Measurements from ENCODE around the gene FAM170B. TPM values are rescaled to one million over a fixed set of nuclear protein-coding genes. Genes with fewer than 3 reads are reported as not detected.

FAM170B gene
- total and polyA plus RNA-seq, 10 donors: 0.05 to 0.06 TPM; not detected in 8

DNA sequence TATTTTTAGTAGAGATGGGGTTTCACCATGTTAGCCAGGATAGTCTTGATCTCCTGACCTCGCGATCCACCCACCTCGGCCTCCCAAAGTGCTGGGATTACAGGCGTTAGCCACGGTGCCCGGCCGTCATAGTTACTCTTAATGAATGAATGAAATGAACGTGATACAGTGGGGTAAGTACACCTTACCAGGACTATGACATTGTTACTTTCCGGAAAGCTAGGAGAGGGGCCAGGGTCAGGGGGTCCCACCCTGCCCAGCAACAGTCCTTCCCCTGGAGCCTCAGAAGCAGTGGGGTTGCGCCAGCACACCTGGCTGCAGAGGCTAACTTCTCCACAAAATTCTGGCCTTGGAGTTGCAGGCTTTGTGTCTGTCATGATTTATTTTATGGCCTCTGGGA lies 39.9 kb downstream of the FAM170B start:
- 91 to 96% (median 94%) methylated on average over 10 of the region's 10 CpGs for WGBS, 5 donors
- no peak overlapping the region for H3K27ac ChIP-seq
- no peaks in the 10 kb centered on the region for H3K36me3 ChIP-seq
- no peak for TF ChIP-seq POLR2A (IDR thresholded peaks at IDR 0.05)
- TF ChIP-seq, protein P1, sequence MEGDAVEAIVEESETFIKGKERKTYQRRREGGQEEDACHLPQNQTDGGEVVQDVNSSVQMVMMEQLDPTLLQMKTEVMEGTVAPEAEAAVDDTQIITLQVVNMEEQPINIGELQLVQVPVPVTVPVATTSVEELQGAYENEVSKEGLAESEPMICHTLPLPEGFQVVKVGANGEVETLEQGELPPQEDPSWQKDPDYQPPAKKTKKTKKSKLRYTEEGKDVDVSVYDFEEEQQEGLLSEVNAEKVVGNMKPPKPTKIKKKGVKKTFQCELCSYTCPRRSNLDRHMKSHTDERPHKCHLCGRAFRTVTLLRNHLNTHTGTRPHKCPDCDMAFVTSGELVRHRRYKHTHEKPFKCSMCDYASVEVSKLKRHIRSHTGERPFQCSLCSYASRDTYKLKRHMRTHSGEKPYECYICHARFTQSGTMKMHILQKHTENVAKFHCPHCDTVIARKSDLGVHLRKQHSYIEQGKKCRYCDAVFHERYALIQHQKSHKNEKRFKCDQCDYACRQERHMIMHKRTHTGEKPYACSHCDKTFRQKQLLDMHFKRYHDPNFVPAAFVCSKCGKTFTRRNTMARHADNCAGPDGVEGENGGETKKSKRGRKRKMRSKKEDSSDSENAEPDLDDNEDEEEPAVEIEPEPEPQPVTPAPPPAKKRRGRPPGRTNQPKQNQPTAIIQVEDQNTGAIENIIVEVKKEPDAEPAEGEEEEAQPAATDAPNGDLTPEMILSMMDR (IDR thresholded peaks at IDR 0.05 in 8 of 11, conservative IDR thresholded peaks at IDR 0.05 in 3 of 11): no peak
- H3K27me3 ChIP-seq (replicated peaks in 1 of 7): peaks cover 0 to 15% (median 0%) of the 10 kb centered on the region in 7 donors
- intact Hi-C loops (cut with DNase I; ENCODE audit: low total_unique reads): no loop called here
- H3K4me3 ChIP-seq: no peak overlapping the region
- no peaks in the 10 kb centered on the region for H3K4me1 ChIP-seq
- no peak for DNase-seq
- no peaks in the 10 kb centered on the region for H3K9me3 ChIP-seq

DNA sequence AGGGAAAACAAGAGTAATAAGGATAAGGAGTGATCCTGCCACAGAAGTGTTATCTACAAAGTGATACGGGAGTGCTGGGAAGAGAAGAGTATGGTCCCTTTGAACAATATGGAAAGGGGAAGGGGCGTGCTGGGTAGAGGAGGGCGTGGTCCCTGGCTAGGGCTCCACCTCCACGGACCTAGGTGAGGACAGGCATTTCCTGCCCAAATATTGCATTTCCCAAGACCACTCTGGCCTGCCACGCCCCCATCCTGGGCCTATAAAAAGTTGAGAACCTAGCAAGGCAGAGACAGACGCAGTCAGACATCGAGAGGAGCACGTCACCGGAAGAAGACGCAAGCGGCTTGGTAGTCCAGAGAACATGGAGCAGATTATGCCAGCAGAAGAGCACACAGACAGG lies 41.3 kb downstream of the FAM170B start:
- H3K27me3 ChIP-seq (replicated peaks in 1 of 7): peaks cover 0 to 15% (median 0%) of the 10 kb centered on the region in 7 donors
- intact Hi-C loops (cut with DNase I; ENCODE audit: low total_unique reads): no loop called here
- peak; percentile 12 for DNase-seq
- no peaks in the 10 kb centered on the region for H3K4me1 ChIP-seq
- no peak overlapping the region for H3K4me3 ChIP-seq
- no peak overlapping the region for H3K27ac ChIP-seq
- TF ChIP-seq POLR2A (IDR thresholded peaks at IDR 0.05) (no peak), POLR2AphosphoS5 (IDR thresholded peaks at IDR 0.05) (no peak)
- TF ChIP-seq, protein P1 (IDR thresholded peaks at IDR 0.05 in 8 of 11, conservative IDR thresholded peaks at IDR 0.05 in 3 of 11): no peak
- 86 to 91% (median 89%) methylated on average over 11 of the region's 11 CpGs for WGBS, 5 donors
- H3K9me3 ChIP-seq: peaks cover 0 to 2% (median 1%) of the 10 kb centered on the region in 8 donors
- H3K36me3 ChIP-seq: no peaks in the 10 kb centered on the region

GRCh38 chr10:49091450-49092210 lies 42.2 kb downstream of the FAM170B start:
- H3K36me3 ChIP-seq: no peaks in the 10 kb centered on the region
- no peaks in the 10 kb centered on the region for H3K4me1 ChIP-seq
- H3K27ac ChIP-seq: no peak overlapping the region
- TF ChIP-seq POLR2AphosphoS5 (IDR thresholded peaks at IDR 0.05) (no peak), POLR2A (IDR thresholded peaks at IDR 0.05) (no peak)
- TF ChIP-seq, protein P1 (IDR thresholded peaks at IDR 0.05 in 8 of 11, conservative IDR thresholded peaks at IDR 0.05 in 3 of 11): no peak
- H3K27me3 ChIP-seq (replicated peaks in 1 of 7): peaks cover 0 to 15% (median 0%) of the 10 kb centered on the region in 7 donors
- no peak for DNase-seq
- WGBS, 5 donors: 86 to 92% (median 89%) methylated on average over 13 of the region's 13 CpGs
- intact Hi-C loops (cut with DNase I; ENCODE audit: low total_unique reads): no loop called here
- no peak overlapping the region for H3K4me3 ChIP-seq
- H3K9me3 ChIP-seq: peaks cover 0 to 11% (median 10%) of the 10 kb centered on the region in 8 donors

- no peak overlapping the region for H3K27ac ChIP-seq
- intact Hi-C loops (cut with DNase I; ENCODE audit: low total_unique reads): no loop called here
- DNase-seq: no peak
- peaks cover 0 to 15% (median 0%) of the 10 kb centered on the region in 7 donors for H3K27me3 ChIP-seq (replicated peaks in 1 of 7)
- no peak overlapping the region for H3K4me3 ChIP-seq
- no peaks in the 10 kb centered on the region for H3K4me1 ChIP-seq
- H3K36me3 ChIP-seq: no peaks in the 10 kb centered on the region
- peaks cover 0 to 18% (median 16%) of the 10 kb centered on the region in 8 donors for H3K9me3 ChIP-seq
- 81 to 85% (median 82%) methylated on average over 6 of the region's 6 CpGs for WGBS, 5 donors
- TF ChIP-seq POLR2A (IDR thresholded peaks at IDR 0.05) (no peak), POLR2AphosphoS5 (IDR thresholded peaks at IDR 0.05) (no peak)
- TF ChIP-seq, protein P1 (IDR thresholded peaks at IDR 0.05 in 8 of 11, conservative IDR thresholded peaks at IDR 0.05 in 3 of 11): no peak
These were observed 43.0 kb downstream of the FAM170B start for GRCh38 chr10:49090696-49091380.
